HepG2 (cell line): ENCODE results near the gene PPA1. TPM values are rescaled to one million over a fixed set of nuclear protein-coding genes. Genes with fewer than 3 reads are reported as not detected.

ENCODE experiments used
- ATF6 ChIP-seq: sonication (generic); formaldehyde crosslinking; conservative IDR thresholded peaks from 2 replicates; pipeline ENCODE4 v1.4.0; 2020; ENCODE audit warnings: missing genetic modification reagents
- GFI1 ChIP-seq: sonication (generic); formaldehyde crosslinking; IDR thresholded peaks from 2 replicates; pipeline ENCODE4 v1.5.0; 2020; ENCODE audit warnings: missing genetic modification reagents, mild to moderate bottlenecking, borderline replicate concordance
- NFKB2 ChIP-seq: sonication (generic); formaldehyde crosslinking; IDR thresholded peaks from 2 replicates; pipeline ENCODE4 v1.4.0; 2020; ENCODE audit warnings: missing genetic modification reagents, borderline replicate concordance
- POGZ ChIP-seq: sonication (generic); formaldehyde crosslinking; IDR thresholded peaks from 2 replicates; pipeline ENCODE4 v1.4.0; 2020; ENCODE audit warnings: mild to moderate bottlenecking, missing genetic modification reagents
- SNAPC2 ChIP-seq: sonication (generic); formaldehyde crosslinking; IDR thresholded peaks from 2 replicates; pipeline ENCODE4 v1.8.1; 2022; ENCODE audit warnings: mild to moderate bottlenecking, missing genetic modification reagents
- SOX13 ChIP-seq, 3 experiments: fragments of 450-650 bp in 1 of 3; sonication (generic) in 1 of 3; formaldehyde crosslinking in 1 of 3; IDR thresholded peaks in 2 of 3; conservative IDR thresholded peaks in 1 of 3; 2 replicates each; pipeline versions ENCODE4 v1.5.0 to v1.6.1; 2016 to 2020; ENCODE audit warnings: antibody characterized with exemption in 1 of 3, mild to moderate bottlenecking in 1 of 3, missing compliant biosample characterization in 1 of 3, missing genetic modification reagents in 1 of 3, moderate library complexity in 1 of 3
- ZNF281 ChIP-seq: sonication (generic); formaldehyde crosslinking; IDR thresholded peaks from 2 replicates; pipeline ENCODE4 v1.4.0; 2020; ENCODE audit warnings: missing genetic modification reagents, borderline replicate concordance
- ZNF790 ChIP-seq: sonication (generic); formaldehyde crosslinking; IDR thresholded peaks from 2 replicates; pipeline ENCODE4 v1.8.0; 2022; ENCODE audit warnings: missing genetic modification reagents, mild to moderate bottlenecking, borderline replicate concordance
- polyA plus RNA-seq, 8 experiments: library from polyadenylated mRNA; depleted of rRNA in 3 of 8; stranded (reverse) in 7 of 8; unstranded in 1 of 8; fragments of >200 nt; fragmentation: Illumina TruSeq in 4 of 8; extraction: Trizol in 4 of 8; gene quantifications; 2 replicates each; pipeline versions ENCODE4 v1.2.1 to v1.2.3, GENCODE V29; 2011 to 2016; ENCODE audit warnings: low read depth in 4 of 8, missing spikeins in 1 of 8, mixed read lengths in 1 of 8; ENCODE audit not compliant: insufficient read depth in 1 of 8
- total RNA-seq, 5 experiments: library from RNA; depleted of rRNA; stranded (reverse); fragments of >200 nt; fragmentation: Illumina TruSeq; extraction: Trizol; gene quantifications; 2 replicates each; pipeline ENCODE4 v1.2.3, GENCODE V29; 2016; ENCODE audit warnings: low read depth in 1 of 5

Gene PPA1
- total and polyA plus RNA-seq, 2 of the 13 experiments (the other 11 are each of a cell fraction or from before 2014, with no cell fraction given): 136 to 250 TPM

DNA sequence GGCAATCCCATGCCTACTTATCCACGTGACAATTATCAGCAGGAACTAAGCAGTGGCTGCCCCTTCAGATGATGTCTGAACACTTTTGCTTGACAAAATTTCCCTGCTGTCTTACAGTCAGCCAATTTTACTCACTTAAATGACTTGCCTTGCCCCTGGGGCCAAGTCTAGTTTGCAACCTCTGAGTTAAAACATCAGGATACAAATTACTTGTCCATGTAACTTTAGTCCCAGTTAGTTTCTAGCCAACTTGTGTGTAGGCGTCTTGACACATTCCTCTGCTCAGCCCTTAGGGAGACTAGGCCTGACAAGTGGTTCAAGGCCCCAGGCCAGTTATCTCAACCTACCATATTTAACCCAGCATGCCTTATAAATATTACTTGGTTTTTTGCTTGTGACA, 75.1 kb downstream of the PPA1 start (continued):
- TF ChIP-seq ZNF281 (CRISPR knock-in tag) (no peak), GFI1 (CRISPR knock-in tag) (no peak), SNAPC2 (CRISPR knock-in tag) (no peak), ZNF790 (CRISPR knock-in tag) (no peak), NFKB2 (CRISPR knock-in tag) (no peak), POGZ (CRISPR knock-in tag) (no peak), SOX13 (IDR thresholded peaks at IDR 0.05) (no peak), SOX13 (CRISPR knock-in tag; conservative IDR thresholded peaks at IDR 0.05 in 1 of 2, IDR thresholded peaks at IDR 0.05 in 1 of 2) (no peak), ATF6 (CRISPR knock-in tag) (no peak)
